GM19025 (cell line): ENCODE measurements around the gene GAS2L3.
"Not testable (repeated sequence)": the region's sequence is repeated elsewhere in the genome, so short reads cannot be mapped to it uniquely, and the experiment has no call there.

ENCODE experiments used
- ATAC-seq: cut with Tn5 transposase; IDR thresholded peaks from one replicate; pipeline ENCODE4 v1.9.1; 2021; ENCODE audit warnings: mild to moderate bottlenecking, low read depth, moderate library complexity; ENCODE audit not compliant: unreplicated experiment

Gene GAS2L3

GRCh38 chr12:100572184-100572583 lies 1.3 kb upstream of the GAS2L3 start:
- ATAC-seq = no peak

GRCh38 chr12:100574187-100575074 lies 947 bp downstream of the GAS2L3 start:
- no peak for ATAC-seq

- ATAC-seq = no peak
These were observed 3.0 kb downstream of the GAS2L3 start for GRCh38 chr12:100576331-100577036.

GRCh38 chr12:100578923-100579322 lies 5.4 kb downstream of the GAS2L3 start:
- no peak for ATAC-seq

GRCh38 chr12:100579844-100580243 lies 6.4 kb downstream of the GAS2L3 start:
- ATAC-seq = no peak

GRCh38 chr12:100584256-100584655 lies 10.8 kb downstream of the GAS2L3 start:
- no peak for ATAC-seq

- no peak for ATAC-seq
These were observed 18.5 kb downstream of the GAS2L3 start for GRCh38 chr12:100591979-100592378.

GRCh38 chr12:100593490-100593889 lies 20.0 kb downstream of the GAS2L3 start:
- no peak for ATAC-seq

- no peak for ATAC-seq
These were observed 28.1 kb downstream of the GAS2L3 start for GRCh38 chr12:100601626-100602025.

- not testable (repeated sequence) for ATAC-seq
These were observed 29.5 kb downstream of the GAS2L3 start for GRCh38 chr12:100602997-100603396.

- ATAC-seq = no peak
These were observed 35.3 kb downstream of the GAS2L3 start for GRCh38 chr12:100608776-100609175.

- no peak for ATAC-seq
These were observed 37.4 kb downstream of the GAS2L3 start for GRCh38 chr12:100610666-100611430.

GRCh38 chr12:100612606-100613005 lies 39.1 kb downstream of the GAS2L3 start:
- ATAC-seq = no peak

GRCh38 chr12:100624571-100624970 lies 51.1 kb downstream of the GAS2L3 start:
- no peak for ATAC-seq

GRCh38 chr12:100632445-100632892 lies 59.0 kb downstream of the GAS2L3 start:
- ATAC-seq = no peak

GRCh38 chr12:100633082-100633785 lies 59.8 kb downstream of the GAS2L3 start:
- ATAC-seq = not testable (repeated sequence)

- ATAC-seq = no peak
These were observed 69.8 kb downstream of the GAS2L3 start for GRCh38 chr12:100643246-100643645.

- no peak for ATAC-seq
These were observed 73.4 kb downstream of the GAS2L3 start for GRCh38 chr12:100646896-100647295.

- ATAC-seq = no peak
These were observed 77.6 kb downstream of the GAS2L3 start for GRCh38 chr12:100651108-100651507.

- no peak for ATAC-seq
These were observed 78.2 kb downstream of the GAS2L3 start for GRCh38 chr12:100651694-100652093.
